Hepatocyte (in vitro differentiated cells): Measurements from ENCODE around the gene RAB3GAP2. TPM values are rescaled to one million over a fixed set of nuclear protein-coding genes. Genes with fewer than 3 reads are reported as not detected.
"Not testable (repeated sequence)": the region's sequence is repeated elsewhere in the genome, so short reads cannot be mapped to it uniquely, and the experiment has no call there.

Experiments used
- DNase-seq: peaks from one replicate; pipeline ENCODE4 v3.0.0-alpha.2; 2016; ENCODE audit warnings: low spot score
- H2AFZ ChIP-seq: fragments of 200-600 bp; sonication (generic); 2 replicates; pipeline ENCODE4 v1.6.0; 2016; ENCODE audit warnings: antibody characterized with exemption, mild to moderate bottlenecking
- H3K27ac ChIP-seq: fragments of 200-600 bp; sonication (generic); 2 replicates; pipeline ENCODE4 v1.5.1; 2016; ENCODE audit warnings: mild to moderate bottlenecking
- H3K27me3 ChIP-seq: fragments of 200-600 bp; sonication (generic); 2 replicates; pipeline ENCODE4 v1.6.1; 2016
- H3K36me3 ChIP-seq: fragments of 200-600 bp; sonication (generic); replicated peaks from 2 replicates; pipeline ENCODE4 v1.5.1; 2016; ENCODE audit warnings: low read depth; ENCODE audit not compliant: insufficient read depth
- H3K4me1 ChIP-seq: fragments of 200-600 bp; sonication (generic); 2 replicates; pipeline ENCODE4 v1.5.1; 2016; ENCODE audit warnings: mild to moderate bottlenecking, moderate library complexity; ENCODE audit not compliant: insufficient read depth
- H3K4me2 ChIP-seq: fragments of 200-600 bp; sonication (generic); 2 replicates; pipeline ENCODE4 v1.6.0; 2016
- H3K4me3 ChIP-seq: fragments of 200-600 bp; sonication (generic); 2 replicates; pipeline ENCODE4 v1.5.1; 2016; ENCODE audit warnings: mild to moderate bottlenecking
- H3K79me2 ChIP-seq: fragments of 200-600 bp; sonication (generic); 2 replicates; pipeline ENCODE4 v1.6.0; 2017; ENCODE audit warnings: mild to moderate bottlenecking
- H3K9me2 ChIP-seq: fragments of 200-600 bp; sonication (generic); replicated peaks from 2 replicates; pipeline ENCODE4 v1.6.0; 2017; ENCODE audit warnings: mild to moderate bottlenecking; ENCODE audit not compliant: insufficient read depth
- H3K9me3 ChIP-seq: fragments of 200-600 bp; sonication (generic); 2 replicates; pipeline ENCODE4 v1.5.1; 2016; ENCODE audit warnings: low read depth, mild to moderate bottlenecking
- H4K20me1 ChIP-seq: fragments of 200-600 bp; sonication (generic); 2 replicates; pipeline ENCODE4 v1.6.0; 2016; ENCODE audit warnings: mild to moderate bottlenecking; ENCODE audit not compliant: insufficient read depth, poor library complexity, severe bottlenecking
- CTCF ChIP-seq: fragments of 200-600 bp; sonication (generic); IDR thresholded peaks from 2 replicates; pipeline ENCODE4 v1.5.1; 2016; ENCODE audit warnings: antibody characterized with exemption, mild to moderate bottlenecking; ENCODE audit not compliant: poor library complexity
- EZH2 ChIP-seq: fragments of 200-600 bp; sonication (generic); IDR thresholded peaks from 2 replicates; pipeline ENCODE4 v1.6.1; 2016; ENCODE audit warnings: antibody characterized with exemption, mild to moderate bottlenecking, borderline replicate concordance
- EZH2phosphoT487 ChIP-seq: fragments of 200-600 bp; sonication (generic); IDR thresholded peaks from one replicate; pipeline ENCODE4 v1.6.1; 2018; ENCODE audit warnings: antibody characterized with exemption, mild to moderate bottlenecking, low read depth, moderate library complexity; ENCODE audit not compliant: unreplicated experiment, severe bottlenecking
- WGBS: methylation state at CpG from one replicate; pipeline ENCODE4 v1.1.6; 2016; ENCODE audit warnings: low lambda C conversion rate; ENCODE audit errors: missing lambda C conversion rate; 5-methylcytosine and 5-hydroxymethylcytosine counted together
- polyA plus RNA-seq: library from polyadenylated mRNA; unstranded; fragments of >200 nt; fragmentation: Nextera tagmentation; extraction: Ambion mirVana; gene quantifications from 2 replicates; pipeline ENCODE4 v1.2.1, GENCODE V29; 2016
- total RNA-seq: library from RNA; depleted of rRNA; stranded (reverse); fragments of >200 nt; gene quantifications from 2 replicates; pipeline ENCODE4 v1.2.3, GENCODE V29; 2014

The RAB3GAP2 gene
- total and polyA plus RNA-seq, 2 experiments from 2014 or later, result 13.7 to 31.6 TPM

- no peaks in the 10 kb centered on the region for H3K36me3 ChIP-seq
- no peak overlapping the region for H2AFZ ChIP-seq
- H3K79me2 ChIP-seq, result peaks cover 64% of the 10 kb centered on the region
- H3K9me2 ChIP-seq, result no peaks in the 10 kb centered on the region
- peaks cover 7% of the 10 kb centered on the region for H3K9me3 ChIP-seq
- TF ChIP-seq EZH2 (no peak), EZH2phosphoT487 (no peak), CTCF (no peak)
- 88% methylated on average over 1 of the region's 1 CpG for WGBS
- H4K20me1 ChIP-seq, result peaks cover 20% of the 10 kb centered on the region
- DNase-seq, result no peak
- no peak overlapping the region for H3K27ac ChIP-seq
- no peaks in the 10 kb centered on the region for H3K27me3 ChIP-seq
- H3K4me3 ChIP-seq, result no peak overlapping the region
- H3K4me1 ChIP-seq, result no peaks in the 10 kb centered on the region
- no peak overlapping the region for H3K4me2 ChIP-seq
These were observed 17.0 kb downstream of the RAB3GAP2 start for GRCh38 chr1:220255204-220255603.

- not testable (repeated sequence) for H3K4me1 ChIP-seq, DNase-seq, H3K36me3 ChIP-seq, H3K4me3 ChIP-seq, H3K27ac ChIP-seq, H3K9me2 ChIP-seq, H3K27me3 ChIP-seq, H2AFZ ChIP-seq, H3K4me2 ChIP-seq
- Histone ChIP-seq H3K9me3 (peaks cover 19% of the 10 kb centered on the region), H3K79me2 (peaks cover 53% of the 10 kb centered on the region), H4K20me1 (peaks cover 16% of the 10 kb centered on the region)
- 86% methylated on average over 8 of the region's 12 CpGs for WGBS
These were observed 19.0 kb downstream of the RAB3GAP2 start for GRCh38 chr1:220253290-220253689.

GRCh38 chr1:220251272-220251671 lies 21.0 kb downstream of the RAB3GAP2 start:
- peaks cover 6% of the 10 kb centered on the region for H4K20me1 ChIP-seq
- no peaks in the 10 kb centered on the region for H3K9me2 ChIP-seq
- TF ChIP-seq EZH2 (no peak), EZH2phosphoT487 (no peak), CTCF (no peak)
- H2AFZ ChIP-seq, result no peak overlapping the region
- peaks cover 49% of the 10 kb centered on the region for H3K79me2 ChIP-seq
- no peak for DNase-seq
- H3K27ac ChIP-seq, result no peak overlapping the region
- no peak overlapping the region for H3K4me2 ChIP-seq
- peaks cover 21% of the 10 kb centered on the region for H3K9me3 ChIP-seq
- H3K36me3 ChIP-seq, result no peaks in the 10 kb centered on the region
- H3K4me1 ChIP-seq, result no peaks in the 10 kb centered on the region
- H3K27me3 ChIP-seq, result no peaks in the 10 kb centered on the region
- H3K4me3 ChIP-seq, result no peak overlapping the region

- Histone ChIP-seq H2AFZ (no peak overlapping the region), H3K27ac (no peak overlapping the region), H4K20me1 (peaks cover under 1% of the 10 kb centered on the region), H3K9me2 (no peaks in the 10 kb centered on the region), H3K4me1 (no peaks in the 10 kb centered on the region), H3K79me2 (peaks cover 43% of the 10 kb centered on the region), H3K27me3 (no peaks in the 10 kb centered on the region), H3K36me3 (no peaks in the 10 kb centered on the region), H3K4me2 (no peak overlapping the region), H3K9me3 (peaks cover 21% of the 10 kb centered on the region), H3K4me3 (no peak overlapping the region)
- DNase-seq, result no peak
- TF ChIP-seq EZH2, result no peak
- TF ChIP-seq CTCF, result no peak
- TF ChIP-seq EZH2phosphoT487, result no peak
These were observed 21.6 kb downstream of the RAB3GAP2 start for GRCh38 chr1:220250681-220251080.
